Skeletal muscle tissue (tissue), 4 donors: Measurements from ENCODE around the gene NCAPG2. TPM values are rescaled to one million over a fixed set of nuclear protein-coding genes. Genes with fewer than 3 reads are reported as not detected.
"Not testable (repeated sequence)": the region's sequence is repeated elsewhere in the genome, so short reads cannot be mapped to it uniquely, and the experiment has no call there.

Experiments used
- H3K27ac ChIP-seq: one replicate; pipeline ENCODE4 v1.7.0; 2013; ENCODE audit warnings: mild to moderate bottlenecking, low read depth, low read length, inconsistent platforms
- H3K27me3 ChIP-seq, 3 donors: one replicate each; pipeline ENCODE4 v1.7.0; 2013; ENCODE audit warnings: low read length in 3 of 3; ENCODE audit not compliant: control insufficient read depth in 3 of 3, insufficient read depth in 3 of 3
- H3K36me3 ChIP-seq, 3 donors: one replicate each; pipeline ENCODE4 v1.7.0; 2013; ENCODE audit warnings: low read length in 3 of 3; ENCODE audit not compliant: control insufficient read depth in 3 of 3, insufficient read depth in 3 of 3
- H3K4me1 ChIP-seq, 3 donors: one replicate each; pipeline ENCODE4 v1.7.0; 2013; ENCODE audit warnings: low read length in 3 of 3, mild to moderate bottlenecking in 3 of 3; ENCODE audit not compliant: control insufficient read depth in 3 of 3, insufficient read depth in 3 of 3
- H3K4me3 ChIP-seq, 3 donors: one replicate each; pipeline ENCODE4 v1.7.0; 2013; ENCODE audit warnings: low read length in 3 of 3
- H3K9ac ChIP-seq, 3 donors: one replicate each; pipeline ENCODE4 v1.7.0; 2013; ENCODE audit warnings: low read length in 3 of 3, mild to moderate bottlenecking in 3 of 3, moderate library complexity in 2 of 3, low read depth in 1 of 3
- H3K9me3 ChIP-seq, 3 donors: one replicate each; pipeline ENCODE4 v1.7.0; 2013; ENCODE audit warnings: low read length in 3 of 3; ENCODE audit not compliant: control insufficient read depth in 3 of 3
- total RNA-seq: library from RNA; depleted of rRNA; stranded (reverse); fragments of >200 nt; gene quantifications from one replicate; pipeline ENCODE4 v1.2.3, GENCODE V29; 2014
- donor health status: Osteomylitis.

NCAPG2 gene
- total RNA-seq, 1 donor from 2014 or later: 9.4 TPM

DNA sequence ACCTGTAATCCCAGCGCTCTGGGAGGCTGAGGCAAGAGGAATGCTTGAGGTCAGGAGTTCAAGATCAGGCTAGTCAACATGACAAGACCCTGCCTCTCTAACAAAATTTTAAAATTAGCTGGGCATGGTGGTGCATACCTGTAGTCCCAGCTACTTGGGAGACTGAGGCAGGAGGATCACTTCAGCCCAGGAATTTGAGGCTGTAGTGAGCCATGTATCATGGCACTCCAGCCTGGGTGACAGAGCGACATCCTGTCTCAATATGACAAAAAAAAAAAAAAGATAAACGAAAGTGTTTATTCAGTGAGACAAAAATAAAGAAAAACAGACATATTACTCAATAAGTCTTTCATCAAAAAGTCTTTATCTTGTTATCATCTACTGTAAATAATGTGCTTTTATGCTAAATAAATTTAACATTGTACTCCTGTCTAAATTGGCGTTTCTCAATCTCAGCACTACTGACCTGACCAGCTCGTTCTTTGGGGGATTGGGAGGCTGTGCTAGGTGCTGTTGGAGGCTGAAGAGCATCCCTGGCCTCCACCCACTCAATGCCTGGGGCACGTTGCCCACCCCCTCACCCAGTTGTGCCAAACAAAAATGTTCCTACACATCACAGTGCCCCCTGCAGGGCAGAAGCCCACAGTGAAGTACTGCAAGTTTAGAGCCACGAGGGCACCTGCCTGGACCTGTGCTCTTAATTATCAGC lies 57.7 kb downstream of the NCAPG2 start:
- peaks cover 0 to 4% (median 0%) of the 10 kb centered on the region in 3 donors for H3K4me1 ChIP-seq
- no peak overlapping the region for H3K27ac ChIP-seq
- no peaks in the 10 kb centered on the region for H3K9me3 ChIP-seq
- H3K36me3 ChIP-seq: peaks cover 11 to 19% (median 16%) of the 10 kb centered on the region in 3 donors
- H3K9ac ChIP-seq: no peak overlapping the region
- no peak overlapping the region for H3K4me3 ChIP-seq
- no peaks in the 10 kb centered on the region for H3K27me3 ChIP-seq

DNA sequence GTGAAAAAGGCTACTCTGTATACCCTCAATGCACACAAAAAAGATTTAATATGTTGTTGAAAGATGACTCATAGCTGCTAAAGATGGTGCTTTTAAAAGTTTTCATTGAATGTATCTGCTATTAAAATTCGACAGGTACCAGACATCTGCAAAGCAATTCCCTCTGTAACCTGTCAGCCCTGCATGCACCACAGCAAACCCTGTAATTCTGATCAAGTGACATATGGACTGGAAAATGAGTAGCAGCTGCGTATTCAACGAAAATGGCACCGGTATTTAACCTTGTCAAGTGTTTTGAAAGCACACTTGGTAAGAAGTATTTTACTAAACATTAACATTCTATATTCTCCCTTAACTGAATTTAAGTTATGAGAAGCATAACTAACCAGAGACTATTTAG lies 58.8 kb downstream of the NCAPG2 start:
- H3K27ac ChIP-seq: no peak overlapping the region
- peaks cover 9 to 14% (median 12%) of the 10 kb centered on the region in 3 donors for H3K36me3 ChIP-seq
- no peak overlapping the region for H3K4me3 ChIP-seq
- no peak overlapping the region for H3K9ac ChIP-seq
- no peaks in the 10 kb centered on the region for H3K27me3 ChIP-seq
- H3K4me1 ChIP-seq: peaks cover 0 to 4% (median 0%) of the 10 kb centered on the region in 3 donors
- H3K9me3 ChIP-seq: no peaks in the 10 kb centered on the region

DNA sequence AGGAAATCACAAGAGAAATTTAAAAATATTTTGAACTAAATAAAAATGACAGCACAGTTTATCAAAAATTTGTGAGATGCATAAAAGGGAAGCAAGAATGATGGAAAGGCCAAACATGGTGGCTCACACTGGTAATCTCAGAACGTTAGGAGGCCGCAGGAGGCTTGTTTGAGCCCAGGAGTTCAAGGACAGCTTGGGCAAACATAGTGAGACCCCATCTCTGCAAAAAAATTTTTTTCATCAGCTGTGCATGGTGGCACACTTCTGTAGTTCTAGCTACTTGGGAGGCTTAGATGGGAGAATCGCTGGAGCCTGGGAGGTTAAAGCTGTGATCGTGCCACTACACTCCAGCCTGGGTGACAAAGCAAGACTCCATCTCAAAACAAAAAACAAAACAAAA lies 62.5 kb downstream of the NCAPG2 start:
- peaks cover 12 to 14% (median 12%) of the 10 kb centered on the region in 3 donors for H3K36me3 ChIP-seq
- H3K9ac ChIP-seq: no peak overlapping the region
- no peak overlapping the region for H3K27ac ChIP-seq
- no peaks in the 10 kb centered on the region for H3K27me3 ChIP-seq
- H3K9me3 ChIP-seq: no peaks in the 10 kb centered on the region
- H3K4me1 ChIP-seq: no peaks in the 10 kb centered on the region
- H3K4me3 ChIP-seq: no peak overlapping the region

DNA sequence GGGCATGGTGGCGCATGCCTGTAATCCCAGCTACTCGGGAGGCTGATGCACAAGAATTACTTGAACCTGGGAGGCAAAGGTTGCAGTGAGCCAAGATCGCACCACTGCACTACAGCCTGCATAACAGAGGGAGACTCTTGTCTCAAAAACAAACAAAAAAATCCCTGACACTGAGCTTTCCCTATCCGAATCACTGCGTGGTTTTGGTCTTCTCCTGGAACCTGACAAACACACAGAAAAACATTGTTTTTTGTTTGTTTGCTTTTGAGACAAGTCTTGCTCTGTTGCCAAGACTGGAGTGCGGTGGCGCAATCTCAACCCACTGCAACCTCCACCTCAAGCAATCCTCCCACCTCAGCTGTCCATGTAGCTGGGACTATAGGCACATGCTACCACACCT lies 66.6 kb downstream of the NCAPG2 start:
- Histone ChIP-seq H3K27ac (no peak overlapping the region), H3K4me1 (no peaks in the 10 kb centered on the region), H3K36me3 (peaks cover 0 to 5% (median 4%) of the 10 kb centered on the region in 3 donors), H3K4me3 (no peak overlapping the region), H3K9ac (no peak overlapping the region), H3K27me3 (no peaks in the 10 kb centered on the region), H3K9me3 (no peaks in the 10 kb centered on the region)

DNA sequence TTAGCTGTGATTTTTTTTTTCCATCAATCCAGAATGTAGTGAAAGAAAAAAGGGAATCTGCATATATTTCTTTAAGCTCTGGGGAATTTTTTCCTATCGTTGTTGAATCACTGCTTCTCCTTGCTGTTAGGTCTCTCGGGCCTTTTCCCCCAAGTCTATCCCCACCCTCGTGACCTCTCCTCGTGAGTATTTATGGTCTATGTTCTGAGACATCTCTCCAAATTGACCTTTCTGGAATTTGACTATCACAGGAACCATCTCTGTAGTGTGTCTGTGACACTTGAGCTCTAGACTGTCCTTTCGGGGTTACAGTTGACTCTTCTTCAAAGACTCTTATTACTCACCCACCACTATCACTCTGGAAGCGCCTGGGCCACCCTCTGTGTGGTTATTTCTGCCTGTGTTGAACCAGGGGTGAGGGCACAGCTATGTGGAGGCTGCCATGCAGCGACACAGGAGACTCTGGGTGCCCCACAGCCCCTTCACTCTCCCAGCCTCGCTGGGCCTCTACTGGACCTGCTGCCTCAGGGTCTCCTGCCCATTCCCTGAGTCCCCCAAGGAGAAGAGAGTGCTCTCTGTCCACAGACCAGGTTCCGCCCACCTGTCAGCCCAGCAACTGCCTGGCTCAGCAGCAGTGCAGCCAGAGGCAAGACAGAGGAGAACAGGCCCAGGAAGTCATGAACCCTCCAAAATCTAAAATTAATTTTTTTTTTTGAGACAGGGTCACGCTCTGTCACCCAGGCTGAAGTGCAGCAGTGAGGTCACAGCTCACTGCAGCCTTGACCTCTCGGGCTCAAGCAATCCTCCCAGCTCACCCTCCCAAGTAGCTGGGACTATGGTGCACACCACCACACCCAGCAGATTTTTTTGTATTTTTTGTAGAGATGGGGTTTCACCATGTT lies 71.3 kb downstream of the NCAPG2 start:
- Histone ChIP-seq H3K27ac (no peak overlapping the region), H3K36me3 (peaks cover 4 to 9% (median 9%) of the 10 kb centered on the region in 3 donors), H3K9me3 (no peaks in the 10 kb centered on the region), H3K4me3 (no peak overlapping the region), H3K4me1 (no peaks in the 10 kb centered on the region), H3K9ac (no peak overlapping the region), H3K27me3 (no peaks in the 10 kb centered on the region)

DNA sequence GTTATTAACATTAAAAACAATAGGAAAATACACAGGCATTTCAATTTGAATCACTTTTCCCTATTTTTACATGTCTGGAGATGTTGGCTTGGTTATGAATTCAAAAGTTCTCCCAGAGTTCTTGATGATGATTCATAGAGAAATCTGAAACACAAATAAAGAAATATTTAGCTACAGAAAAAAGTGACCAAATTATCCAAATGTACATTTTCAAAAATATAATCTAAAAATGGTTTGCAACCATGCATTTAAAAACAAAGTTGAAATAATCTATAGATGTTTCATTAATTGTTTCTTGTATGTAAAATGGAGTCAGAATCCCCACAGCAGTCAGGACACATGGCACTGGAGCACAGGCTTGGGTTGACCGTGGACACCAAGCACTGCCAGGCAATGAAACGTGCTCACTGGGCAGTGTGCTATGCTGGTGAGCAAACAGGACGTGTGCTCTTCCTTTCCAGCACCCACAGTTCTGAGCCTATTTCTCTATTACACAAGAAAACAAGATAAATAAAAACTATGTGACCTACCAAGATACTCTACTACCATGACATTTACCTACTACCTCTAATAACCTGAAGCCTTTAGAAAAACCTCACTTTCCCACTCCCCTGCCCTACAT lies 72.9 kb downstream of the NCAPG2 start:
- no peak overlapping the region for H3K4me3 ChIP-seq
- H3K9me3 ChIP-seq: no peaks in the 10 kb centered on the region
- H3K27me3 ChIP-seq: no peaks in the 10 kb centered on the region
- no peaks in the 10 kb centered on the region for H3K4me1 ChIP-seq
- no peak overlapping the region for H3K27ac ChIP-seq
- H3K36me3 ChIP-seq: peaks cover 4 to 9% (median 6%) of the 10 kb centered on the region in 3 donors
- H3K9ac ChIP-seq: no peak overlapping the region

DNA sequence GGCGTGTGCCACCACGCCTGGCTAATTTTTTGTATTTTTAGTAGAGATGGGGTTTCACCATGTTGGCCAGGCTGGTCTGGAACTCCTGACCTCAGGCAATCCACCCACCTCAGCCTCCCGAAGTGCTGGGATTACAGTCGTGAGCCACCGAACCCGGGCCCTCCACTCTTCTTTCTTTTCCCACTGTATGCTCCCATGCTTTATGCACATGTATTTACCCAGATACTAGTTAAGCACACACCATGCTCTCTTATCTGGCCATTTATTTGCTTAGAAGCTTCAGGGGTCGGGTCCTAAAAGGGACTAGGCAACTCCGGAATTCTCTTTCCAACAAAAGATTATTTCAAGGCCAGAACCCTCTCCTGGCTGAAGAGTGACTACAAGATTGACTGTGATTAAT lies 78.3 kb downstream of the NCAPG2 start:
- not testable (repeated sequence) for H3K27me3 ChIP-seq

DNA sequence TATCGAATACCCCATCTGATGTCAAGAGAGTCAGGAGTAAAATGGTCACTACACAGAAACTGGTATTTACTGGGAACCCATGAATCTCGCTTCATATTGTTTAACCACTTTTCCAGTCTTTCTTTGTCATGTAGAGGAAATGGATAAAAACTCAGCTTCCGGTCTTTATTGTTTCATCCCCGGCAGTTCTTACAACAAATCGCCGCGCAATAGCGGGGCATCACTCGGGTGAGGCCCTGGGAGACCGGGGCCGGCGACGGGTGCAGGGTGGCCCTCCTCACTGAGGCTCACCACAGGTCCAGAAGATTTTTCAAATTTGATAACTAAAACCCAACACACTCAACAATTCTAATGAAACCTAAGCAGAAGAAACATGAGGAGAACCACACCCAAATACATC lies 81.4 kb downstream of the NCAPG2 start:
- no peak overlapping the region for H3K27ac ChIP-seq
- no peak overlapping the region for H3K4me3 ChIP-seq
- H3K9me3 ChIP-seq: no peaks in the 10 kb centered on the region
- no peaks in the 10 kb centered on the region for H3K4me1 ChIP-seq
- no peaks in the 10 kb centered on the region for H3K27me3 ChIP-seq
- H3K9ac ChIP-seq: no peak overlapping the region
- peaks cover 0 to 2% (median 0%) of the 10 kb centered on the region in 3 donors for H3K36me3 ChIP-seq

More for the DNA sequence above, 78.3 kb downstream of the NCAPG2 start:
- H3K27ac ChIP-seq, H3K4me3 ChIP-seq, H3K9ac ChIP-seq, H3K9me3 ChIP-seq, H3K4me1 ChIP-seq, H3K36me3 ChIP-seq: not testable (repeated sequence)

DNA sequence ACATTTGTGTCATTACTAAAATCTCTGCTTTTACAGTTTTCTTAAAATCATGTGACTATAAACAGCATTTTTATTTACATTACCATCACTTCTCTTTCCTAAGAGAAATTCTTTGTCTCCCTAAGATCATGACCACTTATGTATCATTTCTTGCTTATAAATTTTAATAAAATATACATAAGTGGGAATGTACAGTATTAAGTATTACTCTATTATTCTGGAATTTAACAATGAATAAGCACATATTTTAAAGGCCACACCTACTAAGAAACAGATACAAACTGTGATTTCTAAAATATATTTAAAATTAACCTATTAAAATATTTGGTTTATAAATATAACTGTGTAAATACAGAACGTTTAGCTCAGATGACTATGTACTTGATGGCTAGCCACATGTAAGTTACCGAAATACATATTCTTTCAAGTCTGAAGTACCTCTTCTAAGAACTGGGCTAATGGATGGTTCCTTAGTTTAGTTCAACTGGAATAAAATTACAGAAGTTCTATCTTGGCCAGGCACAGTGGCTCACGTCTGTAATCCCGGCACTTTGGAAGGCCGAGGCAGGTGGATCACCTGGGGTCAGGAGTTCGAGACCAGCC lies 83.7 kb downstream of the NCAPG2 start:
- Histone ChIP-seq H3K4me3 (no peak overlapping the region), H3K27ac (no peak overlapping the region), H3K36me3 (no peaks in the 10 kb centered on the region), H3K9ac (no peak overlapping the region), H3K27me3 (no peaks in the 10 kb centered on the region), H3K4me1 (no peaks in the 10 kb centered on the region), H3K9me3 (no peaks in the 10 kb centered on the region)
